ENCODE data around the gene ASB15. TPM values are rescaled to one million over a fixed set of nuclear protein-coding genes. Genes with fewer than 3 reads are reported as not detected.

ASB15 gene
- polyA plus RNA-seq, 2 of the 4 experiments (the other 2 are of a cell fraction): not detected

GRCh38 chr7:123624527-123625183 lies 23.0 kb downstream of the ASB15 start:
- Histone ChIP-seq H3K4me3 (no peak overlapping the region), H3K4me2 (no peak overlapping the region), H3K4me1 (no peaks in the 10 kb centered on the region), H3K27ac (no peak overlapping the region), H3K9me3 (no peaks in the 10 kb centered on the region)
- DNase-seq (ENCODE audit: low read depth in 1 of 2, low spot score in 1 of 2): peak; percentile 48 to 73
- peak; percentile 70 to 92; a peak in 5 of 6 replicates for ATAC-seq
- FAIRE-seq: peak; percentile 63
- WGBS (ENCODE audit: missing lambda C conversion rate): 23% methylated on average over 12 of the region's 12 CpGs
- ChIA-PET CTCF (interaction anchor here (0.6 to 1.9 kb wide), 9 partner anchors 11 to 247 kb away, joined by 3 to 8 read pairs (median 4); no protein-coding TSS in a partner anchor), POLR2A (no interaction called here)
- peak in 1 of 2 experiments; percentile 34; a peak in 2 of 5 replicates for TF ChIP-seq RAD21 (conservative IDR thresholded peaks at IDR 0.05 in 1 of 2, IDR thresholded peaks at IDR 0.05 in 1 of 2)
- TF ChIP-seq ESRRA (IDR thresholded peaks at IDR 0.05; ENCODE audit: borderline replicate concordance, low read length): no peak
- no peak for TF ChIP-seq ZC3H11A (IDR thresholded peaks at IDR 0.05)
- TF ChIP-seq KDM5A (IDR thresholded peaks at IDR 0.05): no peak
- TF ChIP-seq CTCF (IDR thresholded peaks at IDR 0.05): peak; percentile 44
- TF ChIP-seq SREBF2 (IDR thresholded peaks at IDR 0.05): no peak
- no peak for TF ChIP-seq ELK1 (IDR thresholded peaks at IDR 0.05; ENCODE audit: low read depth, low read length)
- no peak for TF ChIP-seq PBX3 (IDR thresholded peaks at IDR 0.05)
- TF ChIP-seq FOXS1 (CRISPR knock-in tag; IDR thresholded peaks at IDR 0.05): 0 out of 2 replicates have a peak, but pooled peaks have one; percentile 14
- no peak for TF ChIP-seq SMC3 (IDR thresholded peaks at IDR 0.05)

GRCh38 chr7:123625254-123625653 lies 23.6 kb downstream of the ASB15 start:
- no peak overlapping the region for H3K4me2 ChIP-seq
- no peak overlapping the region for H3K4me3 ChIP-seq
- H3K9me3 ChIP-seq: no peaks in the 10 kb centered on the region
- ATAC-seq: no peak; a peak in 1 of 6 replicates
- no peak for DNase-seq (ENCODE audit: low read depth in 1 of 2, low spot score in 1 of 2)
- ChIA-PET POLR2A (no interaction called here), CTCF (interaction anchor here (1.0 to 1.9 kb wide), 7 partner anchors 11 to 247 kb away, joined by 3 to 8 read pairs (median 5); no protein-coding TSS in a partner anchor)
- H3K27ac ChIP-seq: no peak overlapping the region
- WGBS (ENCODE audit: missing lambda C conversion rate): 31% methylated on average over 2 of the region's 2 CpGs
- H3K4me1 ChIP-seq: no peaks in the 10 kb centered on the region
- no peak for FAIRE-seq
- TF ChIP-seq BCL3 (IDR thresholded peaks at IDR 0.05) (no peak), HES2 (IDR thresholded peaks at IDR 0.05) (no peak), FOSL2 (IDR thresholded peaks at IDR 0.05) (no peak), FOSL2 (CRISPR knock-in tag; IDR thresholded peaks at IDR 0.05) (no peak), EHMT2 (IDR thresholded peaks at IDR 0.05; ENCODE audit: low read depth) (no peak), JUNB (IDR thresholded peaks at IDR 0.05) (no peak), SMC3 (IDR thresholded peaks at IDR 0.05) (no peak), ZSCAN20 (CRISPR knock-in tag; IDR thresholded peaks at IDR 0.05) (no peak), KDM1A (IDR thresholded peaks at IDR 0.05; ENCODE audit: low read depth) (no peak), HMGXB4 (CRISPR knock-in tag; IDR thresholded peaks at IDR 0.05; ENCODE audit: borderline replicate concordance) (no peak), USF2 (IDR thresholded peaks at IDR 0.05) (no peak)

All from A549 (cell line).